Mesendoderm (in vitro differentiated cells): Measurements from ENCODE around the gene PCBP4.

Experiments used
- DNase-seq: peaks from one replicate; pipeline ENCODE4 v3.0.0; 2013
- H2AK5ac ChIP-seq: 2 replicates; pipeline ENCODE4 v1.6.1; 2013; ENCODE audit warnings: low read length, inconsistent platforms
- H2BK120ac ChIP-seq: 2 replicates; pipeline ENCODE4 v1.6.1; 2013; ENCODE audit warnings: low read depth, mild to moderate bottlenecking, low read length, moderate library complexity, mixed read lengths
- H2BK15ac ChIP-seq: replicated peaks from 2 replicates; pipeline ENCODE4 v1.6.1; 2013; ENCODE audit warnings: low read depth, mild to moderate bottlenecking, moderate library complexity
- H2BK5ac ChIP-seq: 2 replicates; pipeline ENCODE4 v1.6.1; 2013; ENCODE audit warnings: low read length, inconsistent platforms
- H3K18ac ChIP-seq: 2 replicates; pipeline ENCODE4 v1.6.1; 2013; ENCODE audit warnings: mild to moderate bottlenecking, low read length, mixed read lengths
- H3K23ac ChIP-seq: one replicate; pipeline ENCODE4 v1.6.1; 2013; ENCODE audit warnings: low read length
- H3K27ac ChIP-seq: 2 replicates; pipeline ENCODE4 v1.5.1; 2013; ENCODE audit warnings: low read depth, mild to moderate bottlenecking, inconsistent platforms, low read length, moderate library complexity
- H3K27me3 ChIP-seq: 2 replicates; pipeline ENCODE4 v1.6.1; 2013; ENCODE audit warnings: low read length, control low read depth, mild to moderate bottlenecking, inconsistent platforms; ENCODE audit not compliant: insufficient read depth, poor library complexity
- H3K36me3 ChIP-seq: 2 replicates; pipeline ENCODE4 v1.6.1; 2013; ENCODE audit warnings: low read length, inconsistent platforms; ENCODE audit not compliant: control insufficient read depth, insufficient read depth
- H3K4ac ChIP-seq: one replicate; pipeline ENCODE4 v1.6.1; 2013; ENCODE audit warnings: low read depth, mild to moderate bottlenecking, low read length, moderate library complexity
- H3K4me1 ChIP-seq: 2 replicates; pipeline ENCODE4 v1.6.1; 2013; ENCODE audit warnings: low read depth, low read length, inconsistent platforms; ENCODE audit not compliant: control insufficient read depth
- H3K4me2 ChIP-seq: 2 replicates; pipeline ENCODE4 v1.6.1; 2013; ENCODE audit warnings: low read length
- H3K4me3 ChIP-seq: 2 replicates; pipeline ENCODE4 v1.5.1; 2013; ENCODE audit warnings: mild to moderate bottlenecking, low read length
- H3K56ac ChIP-seq: one replicate; pipeline ENCODE4 v1.6.1; 2013; ENCODE audit warnings: low read length
- H3K79me1 ChIP-seq: 2 replicates; pipeline ENCODE4 v1.6.1; 2013; ENCODE audit warnings: low read length, inconsistent platforms
- H3K79me2 ChIP-seq: 2 replicates; pipeline ENCODE4 v1.6.1; 2013; ENCODE audit warnings: mild to moderate bottlenecking, low read length; ENCODE audit not compliant: control insufficient read depth, insufficient read depth
- H3K9ac ChIP-seq: 2 replicates; pipeline ENCODE4 v1.6.1; 2013; ENCODE audit warnings: low read length, inconsistent platforms
- H4K5ac ChIP-seq: one replicate; pipeline ENCODE4 v1.6.1; 2013; ENCODE audit warnings: low read length
- H4K8ac ChIP-seq: one replicate; pipeline ENCODE4 v1.6.1; 2013; ENCODE audit warnings: low read depth, mild to moderate bottlenecking, control low read depth, low read length, moderate library complexity
- WGBS: extraction: QIAGEN DNeasy Blood & Tissue Kit; methylation state at CpG from one replicate; pipeline ENCODE4 v1.1.7; 2013; ENCODE audit warnings: low lambda C conversion rate, missing lambda C conversion rate; ENCODE audit not compliant: insufficient coverage; ENCODE audit errors: extremely low coverage; 5-methylcytosine and 5-hydroxymethylcytosine counted together

Gene PCBP4

GRCh38 chr3:51940648-51941462 lies 26.4 kb downstream of the PCBP4 start:
- Histone ChIP-seq H3K27me3 (no peaks in the 10 kb centered on the region), H3K27ac (no peak overlapping the region)

GRCh38 chr3:51938780-51939425 lies 28.4 kb downstream of the PCBP4 start:
- no peak for DNase-seq
- no peak overlapping the region for H3K18ac ChIP-seq
- no peak overlapping the region for H2BK120ac ChIP-seq
- peaks cover 22% of the 10 kb centered on the region for H3K79me1 ChIP-seq
- no peak overlapping the region for H4K8ac ChIP-seq
- no peak overlapping the region for H2BK5ac ChIP-seq
- peaks cover 22% of the 10 kb centered on the region for H3K36me3 ChIP-seq
- no peak overlapping the region for H3K4me2 ChIP-seq
- H4K5ac ChIP-seq, result no peak overlapping the region
- peak overlapping the region; percentile 31 for H3K56ac ChIP-seq
- no CpG with 5 or more reads among the region's 9 CpGs for WGBS
- no peak overlapping the region for H3K4ac ChIP-seq
- H2BK15ac ChIP-seq, result no peak overlapping the region
- H2AK5ac ChIP-seq, result no peak overlapping the region
- no peak overlapping the region for H3K4me3 ChIP-seq
- H3K27ac ChIP-seq, result no peak overlapping the region
- peaks cover 27% of the 10 kb centered on the region for H3K79me2 ChIP-seq
- peaks cover 4% of the 10 kb centered on the region for H3K4me1 ChIP-seq
- H3K9ac ChIP-seq, result peak overlapping the region; percentile 47
- H3K23ac ChIP-seq, result peak overlapping the region; percentile 59
- no peaks in the 10 kb centered on the region for H3K27me3 ChIP-seq

More at GRCh38 chr3:51940648-51941462, 26.4 kb downstream of the PCBP4 start:
- Histone ChIP-seq H2BK5ac (no peak overlapping the region), H3K18ac (no peak overlapping the region), H2BK120ac (no peak overlapping the region), H2BK15ac (no peak overlapping the region), H3K79me2 (peaks cover 27% of the 10 kb centered on the region), H3K4me2 (peak overlapping the region; percentile 65), H3K36me3 (peaks cover 10% of the 10 kb centered on the region), H3K79me1 (peaks cover 20% of the 10 kb centered on the region), H3K4ac (no peak overlapping the region), H2AK5ac (no peak overlapping the region), H3K4me3 (peak overlapping the region; percentile 82), H4K8ac (no peak overlapping the region), H3K23ac (peak overlapping the region; percentile 67), H3K9ac (peak overlapping the region; percentile 68), H4K5ac (no peak overlapping the region), H3K4me1 (peaks cover 4% of the 10 kb centered on the region), H3K56ac (peak overlapping the region; percentile 91)
- DNase-seq, result peak; percentile 12
- 100% methylated on average over 1 of the region's 13 CpGs for WGBS

- H3K27ac ChIP-seq, result no peak overlapping the region
- H2BK120ac ChIP-seq, result no peak overlapping the region
- peaks cover 22% of the 10 kb centered on the region for H3K79me1 ChIP-seq
- no CpG with 5 or more reads among the region's 13 CpGs for WGBS
- no peak overlapping the region for H3K56ac ChIP-seq
- no peak overlapping the region for H4K5ac ChIP-seq
- no peak overlapping the region for H2BK15ac ChIP-seq
- no peak overlapping the region for H3K23ac ChIP-seq
- no peak overlapping the region for H4K8ac ChIP-seq
- no peak for DNase-seq
- no peak overlapping the region for H2BK5ac ChIP-seq
- peaks cover 4% of the 10 kb centered on the region for H3K4me1 ChIP-seq
- no peak overlapping the region for H3K4me2 ChIP-seq
- no peak overlapping the region for H3K4me3 ChIP-seq
- H3K36me3 ChIP-seq, result peaks cover 25% of the 10 kb centered on the region
- H3K18ac ChIP-seq, result no peak overlapping the region
- no peak overlapping the region for H3K9ac ChIP-seq
- H3K4ac ChIP-seq, result no peak overlapping the region
- H2AK5ac ChIP-seq, result no peak overlapping the region
- H3K79me2 ChIP-seq, result peaks cover 27% of the 10 kb centered on the region
- no peaks in the 10 kb centered on the region for H3K27me3 ChIP-seq
Measured at GRCh38 chr3:51937611-51938450, 29.4 kb downstream of the PCBP4 start.

GRCh38 chr3:51937014-51937413 lies 30.2 kb downstream of the PCBP4 start:
- no peak overlapping the region for H4K8ac ChIP-seq
- H2BK15ac ChIP-seq, result no peak overlapping the region
- peaks cover 22% of the 10 kb centered on the region for H3K79me1 ChIP-seq
- DNase-seq, result no peak
- no CpG with 5 or more reads among the region's 9 CpGs for WGBS
- no peak overlapping the region for H2BK120ac ChIP-seq
- no peak overlapping the region for H2BK5ac ChIP-seq
- H3K18ac ChIP-seq, result no peak overlapping the region
- peaks cover 2% of the 10 kb centered on the region for H3K4me1 ChIP-seq
- no peak overlapping the region for H3K4me3 ChIP-seq
- peaks cover 28% of the 10 kb centered on the region for H3K36me3 ChIP-seq
- H4K5ac ChIP-seq, result no peak overlapping the region
- no peak overlapping the region for H2AK5ac ChIP-seq
- H3K23ac ChIP-seq, result no peak overlapping the region
- H3K27me3 ChIP-seq, result no peaks in the 10 kb centered on the region
- no peak overlapping the region for H3K56ac ChIP-seq
- H3K79me2 ChIP-seq, result peaks cover 27% of the 10 kb centered on the region
- H3K9ac ChIP-seq, result no peak overlapping the region
- H3K4ac ChIP-seq, result no peak overlapping the region
- no peak overlapping the region for H3K4me2 ChIP-seq
- no peak overlapping the region for H3K27ac ChIP-seq

- no peaks in the 10 kb centered on the region for H3K27me3 ChIP-seq
- no peak overlapping the region for H3K23ac ChIP-seq
- H4K5ac ChIP-seq, result no peak overlapping the region
- H3K9ac ChIP-seq, result no peak overlapping the region
- no peak overlapping the region for H4K8ac ChIP-seq
- H3K4me2 ChIP-seq, result no peak overlapping the region
- H3K4me1 ChIP-seq, result peaks cover 2% of the 10 kb centered on the region
- no peak overlapping the region for H3K56ac ChIP-seq
- no peak overlapping the region for H2BK120ac ChIP-seq
- peaks cover 21% of the 10 kb centered on the region for H3K79me1 ChIP-seq
- no CpG with 5 or more reads among the region's 25 CpGs for WGBS
- H3K36me3 ChIP-seq, result peaks cover 28% of the 10 kb centered on the region
- H3K4ac ChIP-seq, result no peak overlapping the region
- H2BK5ac ChIP-seq, result no peak overlapping the region
- H2BK15ac ChIP-seq, result no peak overlapping the region
- DNase-seq, result no peak
- H3K4me3 ChIP-seq, result no peak overlapping the region
- H3K79me2 ChIP-seq, result peaks cover 23% of the 10 kb centered on the region
- no peak overlapping the region for H3K18ac ChIP-seq
- H3K27ac ChIP-seq, result no peak overlapping the region
- no peak overlapping the region for H2AK5ac ChIP-seq
Measured at GRCh38 chr3:51935886-51936755, 31.1 kb downstream of the PCBP4 start.
